Fibroblast of the aortic adventitia (primary cell): ENCODE data around the gene PTPRF. TPM values are rescaled to one million over a fixed set of nuclear protein-coding genes. Genes with fewer than 3 reads are reported as not detected.

Experiments used
- DNase-seq: peaks from one replicate; pipeline ENCODE4 v3.0.0-alpha.2; 2010; ENCODE audit warnings: low read depth
- H3K4me3 ChIP-seq: 2 replicates; pipeline ENCODE4 v1.5.1; 2011; ENCODE audit warnings: low read depth, mild to moderate bottlenecking, control low read depth, low read length, moderate library complexity
- CTCF ChIP-seq: IDR thresholded peaks from 2 replicates; pipeline ENCODE4 v1.5.1; 2011; ENCODE audit warnings: mild to moderate bottlenecking, low read length, control low read depth, inconsistent platforms; ENCODE audit not compliant: insufficient read depth
- total RNA-seq: library from RNA; depleted of rRNA; stranded (reverse); fragments of >200 nt; gene quantifications from 2 replicates; pipeline ENCODE4 v1.2.3, GENCODE V29; 2012; ENCODE audit warnings: low replicate concordance

Gene PTPRF
- total RNA-seq, 1 donor = 18.2 TPM

GRCh38 chr1:43522431-43522775, 8.3 kb upstream of the PTPRF start:
- no peak for TF ChIP-seq CTCF
- DNase-seq = no peak
- H3K4me3 ChIP-seq = no peak overlapping the region

GRCh38 chr1:43522776-43523480, 7.8 kb upstream of the PTPRF start:
- H3K4me3 ChIP-seq = no peak overlapping the region
- no peak for TF ChIP-seq CTCF
- peak; percentile 45 for DNase-seq

- DNase-seq = no peak
- TF ChIP-seq CTCF = no peak
- no peak overlapping the region for H3K4me3 ChIP-seq
Measured at GRCh38 chr1:43524804-43525203, 5.9 kb upstream of the PTPRF start.

- H3K4me3 ChIP-seq = no peak overlapping the region
- no peak for TF ChIP-seq CTCF
- peak; percentile 73 for DNase-seq
Measured at GRCh38 chr1:43526002-43526401, 4.7 kb upstream of the PTPRF start.

- no peak for TF ChIP-seq CTCF
- no peak for DNase-seq
- H3K4me3 ChIP-seq = no peak overlapping the region
Measured at GRCh38 chr1:43527111-43527878, 3.4 kb upstream of the PTPRF start.

- peak; percentile 97 for TF ChIP-seq CTCF
- H3K4me3 ChIP-seq = no peak overlapping the region
Measured at GRCh38 chr1:43529206-43529731, 1.4 kb upstream of the PTPRF start.

More at GRCh38 chr1:43529206-43529731, 1.4 kb upstream of the PTPRF start:
- DNase-seq = peak; percentile 92
